A673 (cell line): ENCODE results near the gene ZDHHC11.

ENCODE experiments used
- CTCF ChIP-seq: fragments of 300-800, 200-600 bp; sonication (generic); conservative IDR thresholded peaks from 2 replicates; pipeline ENCODE4 v1.5.1; 2017; ENCODE audit warnings: low read depth, mild to moderate bottlenecking, antibody characterized with exemption, low read length, moderate library complexity, mixed read lengths
- EZH2 ChIP-seq: fragments of 200-600 bp; sonication (generic); IDR thresholded peaks from 2 replicates; pipeline ENCODE4 v1.6.1; 2017; ENCODE audit warnings: borderline replicate concordance, low read depth, mild to moderate bottlenecking, mixed read lengths, antibody characterized with exemption, low read length; ENCODE audit not compliant: poor library complexity, severe bottlenecking

GRCh38 chr5:756171-756570 lies 94.6 kb downstream of the ZDHHC11 start:
- TF ChIP-seq CTCF: no peak
- no peak for TF ChIP-seq EZH2
